HG02970 (cell line): ENCODE results near the gene VEGFA.

Experiments used
- ATAC-seq: cut with Tn5 transposase; IDR thresholded peaks from one replicate; pipeline ENCODE4 v1.9.1; 2021; ENCODE audit warnings: mild to moderate bottlenecking, moderate library complexity, moderate number of reproducible peaks; ENCODE audit not compliant: unreplicated experiment, low FRiP score

VEGFA gene

GRCh38 chr6:43771210-43771857 is 1.3 kb downstream of the VEGFA start:
- ATAC-seq: no peak

- no peak for ATAC-seq
Observed at GRCh38 chr6:43771858-43772680, 2.1 kb downstream of the VEGFA start.

DNA sequence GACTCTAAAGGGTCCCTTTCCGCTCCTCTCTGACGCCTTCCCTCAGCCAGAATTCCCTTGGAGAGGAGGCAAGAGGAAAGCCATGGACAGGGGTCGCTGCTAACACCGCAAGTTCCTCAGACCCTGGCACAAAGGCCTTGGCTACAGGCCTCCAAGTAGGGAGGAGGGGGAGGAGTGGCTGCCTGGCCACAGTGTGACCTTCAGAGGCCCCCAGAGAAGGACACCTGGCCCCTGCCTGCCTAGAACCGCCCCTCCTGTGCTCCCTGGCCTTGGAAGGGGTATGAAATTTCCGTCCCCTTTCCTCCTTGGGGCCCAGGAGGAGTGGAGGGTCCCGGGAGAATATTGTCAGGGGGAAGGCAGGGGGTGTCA is 2.7 kb downstream of the VEGFA start:
- no peak for ATAC-seq

GRCh38 chr6:43773050-43773979 is 3.3 kb downstream of the VEGFA start:
- no peak for ATAC-seq

GRCh38 chr6:43773980-43774775 is 4.2 kb downstream of the VEGFA start:
- ATAC-seq: no peak

DNA sequence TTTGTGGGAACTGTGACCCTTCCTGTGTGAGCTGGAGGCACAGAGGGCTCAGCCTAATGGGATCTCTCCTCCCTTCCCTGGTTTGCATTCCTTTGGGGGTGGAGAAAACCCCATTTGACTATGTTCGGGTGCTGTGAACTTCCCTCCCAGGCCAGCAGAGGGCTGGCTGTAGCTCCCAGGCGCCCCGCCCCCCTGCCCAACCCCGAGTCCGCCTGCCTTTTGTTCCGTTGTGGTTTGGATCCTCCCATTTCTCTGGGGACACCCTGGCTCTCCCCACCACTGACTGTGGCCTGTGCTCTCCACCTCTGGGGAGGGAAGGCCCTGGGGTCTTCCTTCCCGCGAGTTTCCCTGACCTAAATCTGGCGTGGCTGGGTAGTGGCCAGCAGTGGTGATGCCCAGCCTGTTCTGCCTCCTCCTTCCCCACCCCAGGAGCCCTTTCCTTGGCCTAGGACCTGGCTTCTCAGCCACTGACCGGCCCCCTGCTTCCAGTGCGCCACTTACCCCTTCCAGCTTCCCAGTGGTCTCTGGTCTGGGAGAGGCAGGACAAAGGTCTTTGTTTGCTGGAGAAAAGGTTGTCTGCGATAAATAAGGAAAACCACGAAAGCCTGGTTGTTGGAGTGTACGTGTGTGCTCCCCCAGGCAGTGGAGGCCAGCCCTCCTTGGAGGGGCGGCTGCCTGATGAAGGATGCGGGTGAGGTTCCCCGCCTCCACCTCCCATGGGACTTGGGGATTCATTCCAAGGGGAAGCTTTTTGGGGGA is 4.9 kb downstream of the VEGFA start:
- ATAC-seq: no peak

- ATAC-seq: no peak
Observed at GRCh38 chr6:43775535-43775885, 5.5 kb downstream of the VEGFA start.

DNA sequence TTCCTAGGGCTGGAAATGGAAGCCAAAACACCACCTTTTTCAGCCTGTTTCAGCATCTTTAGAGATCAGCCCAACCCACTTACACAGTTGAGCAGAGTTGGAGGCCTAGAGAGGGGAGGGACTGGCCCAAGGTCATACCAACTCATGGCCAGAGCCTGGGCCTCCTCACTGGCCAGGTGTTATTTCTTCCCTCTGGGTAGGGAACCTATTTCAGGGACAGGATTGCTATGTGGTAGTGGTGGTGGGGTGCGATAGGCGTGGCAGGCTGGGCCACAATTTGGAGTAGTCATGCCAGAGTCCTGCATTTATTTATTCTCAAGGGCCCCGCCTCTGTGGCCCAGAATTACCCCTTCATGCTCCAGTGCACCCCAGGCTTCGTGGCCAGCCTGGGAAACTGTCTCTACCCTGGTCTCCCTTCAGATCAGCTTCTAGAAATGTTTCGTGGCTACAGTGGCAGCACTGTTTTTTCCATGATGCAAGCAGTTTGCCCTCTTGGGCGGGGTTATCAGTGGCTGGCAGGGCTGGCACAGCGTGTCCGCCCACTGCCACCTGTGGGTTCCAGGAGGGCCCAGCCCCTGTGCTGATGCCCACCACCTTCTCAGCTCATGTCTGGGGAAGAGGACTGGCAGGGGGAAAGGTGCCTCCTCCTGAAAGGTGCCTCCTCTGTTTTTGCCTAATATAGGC is 6.2 kb downstream of the VEGFA start:
- no peak for ATAC-seq

GRCh38 chr6:43776799-43777776 is 7.1 kb downstream of the VEGFA start:
- ATAC-seq: no peak

GRCh38 chr6:43778131-43778855 is 8.3 kb downstream of the VEGFA start:
- no peak for ATAC-seq

- ATAC-seq: no peak
Observed at GRCh38 chr6:43778976-43779851, 9.2 kb downstream of the VEGFA start.

- no peak for ATAC-seq
Observed at GRCh38 chr6:43779852-43780236, 9.8 kb downstream of the VEGFA start.

DNA sequence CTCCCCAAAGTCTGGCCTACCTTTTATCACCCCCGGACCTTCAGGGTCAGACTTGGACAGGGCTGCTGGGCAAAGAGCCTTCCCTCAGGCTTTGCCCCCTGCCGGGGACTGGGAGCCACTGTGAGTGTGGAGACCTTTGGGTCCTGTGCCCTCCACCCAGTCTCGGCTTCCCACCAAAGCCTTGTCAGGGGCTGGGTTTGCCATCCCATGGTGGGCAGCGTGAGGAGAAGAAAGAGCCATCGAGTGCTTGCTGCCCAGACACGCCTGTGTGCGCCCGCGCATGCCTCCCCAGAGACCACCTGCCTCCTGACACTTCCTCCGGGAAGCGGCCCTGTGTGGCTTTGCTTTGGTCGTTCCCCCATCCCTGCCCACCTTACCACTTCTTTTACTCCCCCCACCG is 10.3 kb downstream of the VEGFA start:
- no peak for ATAC-seq

DNA sequence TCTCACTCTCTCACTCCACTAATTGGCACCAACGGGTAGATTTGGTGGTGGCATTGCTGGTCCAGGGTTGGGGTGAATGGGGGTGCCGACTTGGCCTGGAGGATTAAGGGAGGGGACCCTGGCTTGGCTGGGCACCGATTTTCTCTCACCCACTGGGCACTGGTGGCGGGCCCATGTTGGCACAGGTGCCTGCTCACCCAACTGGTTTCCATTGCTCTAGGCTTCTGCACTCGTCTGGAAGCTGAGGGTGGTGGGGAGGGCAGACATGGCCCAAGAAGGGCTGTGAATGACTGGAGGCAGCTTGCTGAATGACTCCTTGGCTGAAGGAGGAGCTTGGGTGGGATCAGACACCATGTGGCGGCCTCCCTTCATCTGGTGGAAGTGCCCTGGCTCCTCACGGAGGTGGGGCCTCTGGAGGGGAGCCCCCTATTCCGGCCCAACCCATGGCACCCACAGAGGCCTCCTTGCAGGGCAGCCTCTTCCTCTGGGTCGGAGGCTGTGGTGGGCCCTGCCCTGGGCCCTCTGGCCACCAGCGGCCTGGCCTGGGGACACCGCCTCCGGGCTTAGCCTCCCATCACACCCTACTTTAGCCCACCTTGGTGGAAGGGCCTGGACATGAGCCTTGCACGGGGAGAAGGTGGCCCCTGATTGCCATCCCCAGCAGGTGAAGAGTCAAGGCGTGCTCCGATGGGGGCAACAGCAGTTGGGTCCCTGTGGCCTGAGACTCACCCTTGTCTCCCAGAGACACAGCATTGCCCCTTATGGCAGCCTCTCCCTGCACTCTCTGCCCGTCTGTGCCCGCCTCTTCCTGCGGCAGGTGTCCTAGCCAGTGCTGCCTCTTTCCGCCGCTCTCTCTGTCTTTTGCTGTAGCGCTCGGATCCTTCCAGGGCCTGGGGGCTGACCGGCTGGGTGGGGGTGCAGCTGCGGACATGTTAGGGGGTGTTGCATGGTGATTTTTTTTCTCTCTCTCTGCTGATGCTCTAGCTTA is 11.2 kb downstream of the VEGFA start:
- no peak for ATAC-seq
